Neural cell (in vitro differentiated cells): Measurements from ENCODE around the gene HSP90AA1. TPM values are rescaled to one million over a fixed set of nuclear protein-coding genes. Genes with fewer than 3 reads are reported as not detected.

Source experiments
- H2AFZ ChIP-seq: fragments of 200-600, 300-800 bp; sonication (generic), shearing (Covaris generic); 2 replicates; pipeline ENCODE4 v1.6.0; 2014; ENCODE audit warnings: low read depth, mild to moderate bottlenecking, antibody characterized with exemption, low read length, moderate library complexity
- H3F3A ChIP-seq: fragments of 200-600 bp; shearing (Covaris generic); 2 replicates; pipeline ENCODE4 v1.6.1; 2016; ENCODE audit warnings: mild to moderate bottlenecking, moderate library complexity, mixed read lengths, antibody characterized with exemption, low read length; ENCODE audit not compliant: insufficient read depth, poor library complexity, severe bottlenecking
- H3K27ac ChIP-seq: fragments of 200-600, 300-800 bp; sonication (generic), shearing (Covaris generic); 2 replicates; pipeline ENCODE4 v1.5.1; 2014; ENCODE audit warnings: mild to moderate bottlenecking, low read length, moderate library complexity
- H3K27me3 ChIP-seq: fragments of 300-800, 200-600 bp; sonication (generic), shearing (Covaris generic); 2 replicates; pipeline ENCODE4 v1.6.0; 2014; ENCODE audit warnings: mild to moderate bottlenecking, low read depth, low read length, moderate library complexity; ENCODE audit not compliant: insufficient read depth
- H3K36me3 ChIP-seq: fragments of 300-800, 200-600 bp; sonication (generic), shearing (Covaris generic); 2 replicates; pipeline ENCODE4 v1.5.1; 2014; ENCODE audit warnings: mild to moderate bottlenecking, antibody characterized with exemption, low read length, moderate library complexity; ENCODE audit not compliant: insufficient read depth
- H3K4me2 ChIP-seq: fragments of 300-800, 200-600 bp; sonication (generic), shearing (Covaris generic); 2 replicates; pipeline ENCODE4 v1.6.0; 2014; ENCODE audit warnings: mild to moderate bottlenecking, low read length
- H3K4me3 ChIP-seq: fragments of 300-800, 200-600 bp; sonication (generic), shearing (Covaris generic); 2 replicates; pipeline ENCODE4 v1.5.1; 2014; ENCODE audit warnings: mild to moderate bottlenecking, low read length, moderate library complexity
- H3K79me2 ChIP-seq: fragments of 200-600 bp; shearing (Covaris generic); replicated peaks from 2 replicates; pipeline ENCODE4 v1.6.0; 2014; ENCODE audit warnings: mild to moderate bottlenecking, low read length, moderate library complexity; ENCODE audit not compliant: insufficient read depth
- H3K9ac ChIP-seq: fragments of 300-800, 200-600 bp; sonication (generic), shearing (Covaris generic); 2 replicates; pipeline ENCODE4 v1.6.1; 2016; ENCODE audit warnings: mild to moderate bottlenecking, low read length, mixed read lengths
- H3K9me2 ChIP-seq: fragments of 200-600 bp; shearing (Covaris generic); 2 replicates; pipeline ENCODE4 v1.6.1; 2016; ENCODE audit warnings: mild to moderate bottlenecking, low read length, mixed read lengths; ENCODE audit not compliant: insufficient read depth
- H3K9me3 ChIP-seq: fragments of 200-600, 300-800 bp; sonication (generic), shearing (Covaris generic); 2 replicates; pipeline ENCODE4 v1.6.1; 2016; ENCODE audit warnings: mild to moderate bottlenecking, mixed run types, low read length, moderate library complexity, mixed read lengths
- H4K20me1 ChIP-seq: fragments of 200-600 bp; shearing (Covaris generic); 2 replicates; pipeline ENCODE4 v1.6.1; 2016; ENCODE audit warnings: mild to moderate bottlenecking, mixed run types; ENCODE audit not compliant: insufficient read depth
- EP300 ChIP-seq: fragments of 450-650 bp; conservative IDR thresholded peaks from 2 replicates; pipeline ENCODE4 v1.6.1; 2014; ENCODE audit warnings: antibody characterized with exemption, mild to moderate bottlenecking, moderate library complexity; ENCODE audit not compliant: poor library complexity, severe bottlenecking
- EZH2 ChIP-seq: fragments of 200-600, 300-800 bp; shearing (Covaris generic), sonication (generic); IDR thresholded peaks from 2 replicates; pipeline ENCODE4 v1.6.1; 2014; ENCODE audit warnings: antibody characterized with exemption, low read length, borderline replicate concordance, mild to moderate bottlenecking; ENCODE audit not compliant: insufficient read depth, poor library complexity, severe bottlenecking
- MXI1 ChIP-seq: fragments of 450-650 bp; conservative IDR thresholded peaks from 2 replicates; pipeline ENCODE4 v1.6.1; 2014; ENCODE audit warnings: antibody characterized with exemption, mild to moderate bottlenecking; ENCODE audit not compliant: poor library complexity, severe bottlenecking
- POLR2AphosphoS5 ChIP-seq: IDR thresholded peaks from 2 replicates; pipeline ENCODE4 v1.6.1; 2012
- RAD21 ChIP-seq: fragments of 450-650 bp; conservative IDR thresholded peaks from 2 replicates; pipeline ENCODE4 v1.6.1; 2014; ENCODE audit warnings: antibody characterized with exemption, mild to moderate bottlenecking, moderate library complexity
- SMC3 ChIP-seq: fragments of 450-650 bp; conservative IDR thresholded peaks from 2 replicates; pipeline ENCODE4 v1.6.1; 2014; ENCODE audit warnings: antibody characterized with exemption, mild to moderate bottlenecking, moderate library complexity; ENCODE audit not compliant: poor library complexity
- TAF1 ChIP-seq: IDR thresholded peaks from 2 replicates; pipeline ENCODE4 v1.6.1; 2012; ENCODE audit warnings: low read depth
- polyA plus RNA-seq: library from polyadenylated mRNA; depleted of rRNA; stranded (reverse); fragments of >200 nt; gene quantifications from 2 replicates; pipeline ENCODE4 v1.2.3, GENCODE V29; 2014
- TF ChIP-seq, protein P1 (sequence below): fragments of 450-650 bp; IDR thresholded peaks from 2 replicates; pipeline ENCODE4 v1.5.1; 2014; ENCODE audit warnings: antibody characterized with exemption, mild to moderate bottlenecking, moderate library complexity; ENCODE audit not compliant: poor library complexity, severe bottlenecking
- TF ChIP-seq, protein P2 (sequence below): IDR thresholded peaks from 2 replicates; pipeline ENCODE4 v1.6.1; 2012; ENCODE audit warnings: borderline replicate concordance

The HSP90AA1 gene
- polyA plus RNA-seq, 1 donor from 2014 or later: 206 TPM

- H3K4me2 ChIP-seq: no peak overlapping the region
- no peak overlapping the region for H2AFZ ChIP-seq
- H3K9me3 ChIP-seq: no peaks in the 10 kb centered on the region
- no peaks in the 10 kb centered on the region for H3K79me2 ChIP-seq
- no peaks in the 10 kb centered on the region for H3K36me3 ChIP-seq
- no peaks in the 10 kb centered on the region for H3K9me2 ChIP-seq
- no peak overlapping the region for H3K27ac ChIP-seq
- H3K4me3 ChIP-seq: no peak overlapping the region
- H3K9ac ChIP-seq: no peak overlapping the region
- no peaks in the 10 kb centered on the region for H4K20me1 ChIP-seq
- no peaks in the 10 kb centered on the region for H3F3A ChIP-seq
- H3K27me3 ChIP-seq: no peaks in the 10 kb centered on the region
- TF ChIP-seq, protein P1, sequence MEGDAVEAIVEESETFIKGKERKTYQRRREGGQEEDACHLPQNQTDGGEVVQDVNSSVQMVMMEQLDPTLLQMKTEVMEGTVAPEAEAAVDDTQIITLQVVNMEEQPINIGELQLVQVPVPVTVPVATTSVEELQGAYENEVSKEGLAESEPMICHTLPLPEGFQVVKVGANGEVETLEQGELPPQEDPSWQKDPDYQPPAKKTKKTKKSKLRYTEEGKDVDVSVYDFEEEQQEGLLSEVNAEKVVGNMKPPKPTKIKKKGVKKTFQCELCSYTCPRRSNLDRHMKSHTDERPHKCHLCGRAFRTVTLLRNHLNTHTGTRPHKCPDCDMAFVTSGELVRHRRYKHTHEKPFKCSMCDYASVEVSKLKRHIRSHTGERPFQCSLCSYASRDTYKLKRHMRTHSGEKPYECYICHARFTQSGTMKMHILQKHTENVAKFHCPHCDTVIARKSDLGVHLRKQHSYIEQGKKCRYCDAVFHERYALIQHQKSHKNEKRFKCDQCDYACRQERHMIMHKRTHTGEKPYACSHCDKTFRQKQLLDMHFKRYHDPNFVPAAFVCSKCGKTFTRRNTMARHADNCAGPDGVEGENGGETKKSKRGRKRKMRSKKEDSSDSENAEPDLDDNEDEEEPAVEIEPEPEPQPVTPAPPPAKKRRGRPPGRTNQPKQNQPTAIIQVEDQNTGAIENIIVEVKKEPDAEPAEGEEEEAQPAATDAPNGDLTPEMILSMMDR: no peak
- TF ChIP-seq SMC3: no peak
- no peak for TF ChIP-seq EZH2
- TF ChIP-seq RAD21: no peak
- TF ChIP-seq POLR2AphosphoS5: no peak
These were observed 8.5 kb upstream of the HSP90AA1 start for GRCh38 chr14:102095231-102095870.

DNA sequence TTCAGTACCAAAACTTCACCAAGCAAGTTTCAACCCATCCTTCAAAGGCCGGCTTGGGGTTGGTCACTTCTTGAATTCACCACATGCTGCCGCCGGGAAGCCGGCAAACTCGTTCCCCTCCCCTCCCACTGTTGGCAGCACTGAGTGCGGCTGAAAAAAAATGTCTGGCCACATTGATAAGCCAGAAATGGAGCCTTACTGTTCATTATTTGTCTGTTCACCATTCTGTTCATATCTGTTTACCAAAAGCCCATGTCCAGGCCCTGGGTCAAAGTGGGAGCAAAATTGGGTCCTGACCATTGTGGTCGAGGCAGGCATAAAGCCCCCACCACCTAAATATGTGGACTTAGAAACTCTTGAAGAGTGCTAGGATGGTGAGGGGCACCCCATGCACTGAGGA lies 7.3 kb upstream of the HSP90AA1 start:
- no peaks in the 10 kb centered on the region for H3F3A ChIP-seq
- no peaks in the 10 kb centered on the region for H3K9me3 ChIP-seq
- no peaks in the 10 kb centered on the region for H3K27me3 ChIP-seq
- H3K4me2 ChIP-seq: no peak overlapping the region
- no peaks in the 10 kb centered on the region for H3K9me2 ChIP-seq
- H3K27ac ChIP-seq: no peak overlapping the region
- no peak overlapping the region for H2AFZ ChIP-seq
- no peaks in the 10 kb centered on the region for H4K20me1 ChIP-seq
- no peaks in the 10 kb centered on the region for H3K79me2 ChIP-seq
- H3K9ac ChIP-seq: no peak overlapping the region
- no peak overlapping the region for H3K4me3 ChIP-seq
- no peak for TF ChIP-seq RAD21
- TF ChIP-seq POLR2AphosphoS5: no peak
- TF ChIP-seq, protein P2, sequence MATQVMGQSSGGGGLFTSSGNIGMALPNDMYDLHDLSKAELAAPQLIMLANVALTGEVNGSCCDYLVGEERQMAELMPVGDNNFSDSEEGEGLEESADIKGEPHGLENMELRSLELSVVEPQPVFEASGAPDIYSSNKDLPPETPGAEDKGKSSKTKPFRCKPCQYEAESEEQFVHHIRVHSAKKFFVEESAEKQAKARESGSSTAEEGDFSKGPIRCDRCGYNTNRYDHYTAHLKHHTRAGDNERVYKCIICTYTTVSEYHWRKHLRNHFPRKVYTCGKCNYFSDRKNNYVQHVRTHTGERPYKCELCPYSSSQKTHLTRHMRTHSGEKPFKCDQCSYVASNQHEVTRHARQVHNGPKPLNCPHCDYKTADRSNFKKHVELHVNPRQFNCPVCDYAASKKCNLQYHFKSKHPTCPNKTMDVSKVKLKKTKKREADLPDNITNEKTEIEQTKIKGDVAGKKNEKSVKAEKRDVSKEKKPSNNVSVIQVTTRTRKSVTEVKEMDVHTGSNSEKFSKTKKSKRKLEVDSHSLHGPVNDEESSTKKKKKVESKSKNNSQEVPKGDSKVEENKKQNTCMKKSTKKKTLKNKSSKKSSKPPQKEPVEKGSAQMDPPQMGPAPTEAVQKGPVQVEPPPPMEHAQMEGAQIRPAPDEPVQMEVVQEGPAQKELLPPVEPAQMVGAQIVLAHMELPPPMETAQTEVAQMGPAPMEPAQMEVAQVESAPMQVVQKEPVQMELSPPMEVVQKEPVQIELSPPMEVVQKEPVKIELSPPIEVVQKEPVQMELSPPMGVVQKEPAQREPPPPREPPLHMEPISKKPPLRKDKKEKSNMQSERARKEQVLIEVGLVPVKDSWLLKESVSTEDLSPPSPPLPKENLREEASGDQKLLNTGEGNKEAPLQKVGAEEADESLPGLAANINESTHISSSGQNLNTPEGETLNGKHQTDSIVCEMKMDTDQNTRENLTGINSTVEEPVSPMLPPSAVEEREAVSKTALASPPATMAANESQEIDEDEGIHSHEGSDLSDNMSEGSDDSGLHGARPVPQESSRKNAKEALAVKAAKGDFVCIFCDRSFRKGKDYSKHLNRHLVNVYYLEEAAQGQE: no peak
- no peak for TF ChIP-seq MXI1
- no peak for TF ChIP-seq EZH2
- TF ChIP-seq, protein P1: no peak
- TF ChIP-seq TAF1: no peak
- TF ChIP-seq SMC3: no peak
- TF ChIP-seq EP300: no peak
- H3K36me3 ChIP-seq: no peaks in the 10 kb centered on the region
